HCT116 (cell line): Measurements from ENCODE around the gene COL20A1.

Experiments used
- CTCF ChIP-seq, 3 experiments: fragments of 200-600 bp in 1 of 3; sonication (generic) in 1 of 3; IDR thresholded peaks in 2 of 3; conservative IDR thresholded peaks in 1 of 3; 2 replicates each; pipeline ENCODE4 v1.5.1; 2012 to 2017; ENCODE audit warnings: low read depth in 2 of 3, low read length in 2 of 3, antibody characterized with exemption in 1 of 3, borderline replicate concordance in 1 of 3, control low read depth in 1 of 3, mild to moderate bottlenecking in 1 of 3, mixed read lengths in 1 of 3, mixed run types in 1 of 3, moderate library complexity in 1 of 3; ENCODE audit not compliant: insufficient read depth in 1 of 3
- EZH2 ChIP-seq: fragments of 200-600 bp; sonication (generic); IDR thresholded peaks from 2 replicates; pipeline ENCODE4 v1.6.1; 2017; ENCODE audit warnings: antibody characterized with exemption, mixed run types
- EZH2phosphoT487 ChIP-seq: fragments of 200-600 bp; IDR thresholded peaks from 2 replicates; pipeline ENCODE4 v1.6.1; 2018; ENCODE audit warnings: antibody characterized with exemption, borderline replicate concordance
- MAX ChIP-seq: IDR thresholded peaks from 2 replicates; pipeline ENCODE4 v1.6.1; 2012
- POLR2A ChIP-seq: IDR thresholded peaks from 2 replicates; pipeline ENCODE4 v1.7.0; 2011; ENCODE audit warnings: borderline replicate concordance; ENCODE audit not compliant: insufficient read depth, insufficient read length; ENCODE audit errors: extremely low read depth
- RAD21 ChIP-seq: IDR thresholded peaks from 2 replicates; pipeline ENCODE4 v1.6.1; 2012; ENCODE audit warnings: low read depth, mild to moderate bottlenecking
- YY1 ChIP-seq: IDR thresholded peaks from 2 replicates; pipeline ENCODE4 v1.6.1; 2011; ENCODE audit warnings: low read length, low read depth, moderate library complexity, mild to moderate bottlenecking; ENCODE audit not compliant: insufficient replicate concordance; ENCODE audit errors: extremely low read depth
- ZNF274 ChIP-seq: fragments of 200-500 bp; sonication (Bioruptor generic); IDR thresholded peaks from 2 replicates; pipeline ENCODE4 v1.6.1; 2014; ENCODE audit warnings: mild to moderate bottlenecking, low read depth, low read length, inconsistent platforms

GRCh38 chr20:63284083-63284440 lies 8.9 kb upstream of the COL20A1 start:
- TF ChIP-seq POLR2A (no peak), YY1 (no peak), RAD21 (no peak), ZNF274 (no peak), MAX (no peak), CTCF (IDR thresholded peaks at IDR 0.05 in 2 of 3, conservative IDR thresholded peaks at IDR 0.05 in 1 of 3; ENCODE audit: borderline replicate concordance in 1 of 3, insufficient read depth in 1 of 3, low read depth in 2 of 3, low read length in 2 of 3) (no peak), EZH2phosphoT487 (no peak), EZH2 (no peak)
